Islet precursor cell (in vitro differentiated cells): ENCODE data around the gene MYLIP.

Source experiments
- DNase-seq: peaks from one replicate; pipeline ENCODE4 v3.0.0-alpha.2; 2018

Gene MYLIP

GRCh38 chr6:16128759-16129622, at the start of gene MYLIP:
TSS of gene MYLIP (plus strand) at chr6:16129086. CDS start at chr6:16129323, 237 bp downstream.
- DNase-seq: peak; percentile 99

- no peak for DNase-seq
Observed at GRCh38 chr6:16079354-16079753, 49.5 kb upstream of the MYLIP start.

GRCh38 chr6:16080204-16080603, 48.7 kb upstream of the MYLIP start:
- DNase-seq: no peak

- DNase-seq: no peak
Observed at GRCh38 chr6:16081326-16081725, 47.6 kb upstream of the MYLIP start.

- no peak for DNase-seq
Observed at GRCh38 chr6:16082361-16082760, 46.5 kb upstream of the MYLIP start.

GRCh38 chr6:16086965-16087364, 41.9 kb upstream of the MYLIP start:
- DNase-seq: no peak

- DNase-seq: no peak
Observed at GRCh38 chr6:16087386-16087785, 41.5 kb upstream of the MYLIP start.

GRCh38 chr6:16088409-16088808, 40.5 kb upstream of the MYLIP start:
- no peak for DNase-seq

GRCh38 chr6:16089232-16090062, 39.4 kb upstream of the MYLIP start:
- no peak for DNase-seq

- no peak for DNase-seq
Observed at GRCh38 chr6:16090452-16090851, 38.4 kb upstream of the MYLIP start.

- DNase-seq: no peak
Observed at GRCh38 chr6:16090920-16091319, 38.0 kb upstream of the MYLIP start.

- DNase-seq: no peak
Observed at GRCh38 chr6:16092140-16092539, 36.7 kb upstream of the MYLIP start.

GRCh38 chr6:16092990-16093389, 35.9 kb upstream of the MYLIP start:
- no peak for DNase-seq

- DNase-seq: no peak
Observed at GRCh38 chr6:16095180-16095579, 33.7 kb upstream of the MYLIP start.

GRCh38 chr6:16097382-16098171, 31.3 kb upstream of the MYLIP start:
- DNase-seq: no peak

GRCh38 chr6:16098211-16098610, 30.7 kb upstream of the MYLIP start:
- no peak for DNase-seq

GRCh38 chr6:16102208-16102607, 26.7 kb upstream of the MYLIP start:
- no peak for DNase-seq

- no peak for DNase-seq
Observed at GRCh38 chr6:16103722-16104121, 25.2 kb upstream of the MYLIP start.

- no peak for DNase-seq
Observed at GRCh38 chr6:16104624-16105433, 24.1 kb upstream of the MYLIP start.

GRCh38 chr6:16105854-16106253, 23.0 kb upstream of the MYLIP start:
- DNase-seq: no peak

GRCh38 chr6:16106991-16107787, 21.7 kb upstream of the MYLIP start:
- no peak for DNase-seq
